DND-41 (cell line): ENCODE results near the gene RAD21L1.

Source experiments
- CTCF ChIP-seq: IDR thresholded peaks from 2 replicates; pipeline ENCODE4 v1.5.1; 2012; ENCODE audit warnings: borderline replicate concordance, low read length, moderate library complexity, mild to moderate bottlenecking; ENCODE audit not compliant: poor library complexity, severe bottlenecking; ENCODE audit errors: extremely low read depth
- EZH2 ChIP-seq: IDR thresholded peaks from 3 replicates; pipeline ENCODE4 v1.6.1; 2012; ENCODE audit warnings: borderline replicate concordance, low read depth, mild to moderate bottlenecking, moderate library complexity, low read length, inconsistent platforms; ENCODE audit not compliant: severe bottlenecking

DNA sequence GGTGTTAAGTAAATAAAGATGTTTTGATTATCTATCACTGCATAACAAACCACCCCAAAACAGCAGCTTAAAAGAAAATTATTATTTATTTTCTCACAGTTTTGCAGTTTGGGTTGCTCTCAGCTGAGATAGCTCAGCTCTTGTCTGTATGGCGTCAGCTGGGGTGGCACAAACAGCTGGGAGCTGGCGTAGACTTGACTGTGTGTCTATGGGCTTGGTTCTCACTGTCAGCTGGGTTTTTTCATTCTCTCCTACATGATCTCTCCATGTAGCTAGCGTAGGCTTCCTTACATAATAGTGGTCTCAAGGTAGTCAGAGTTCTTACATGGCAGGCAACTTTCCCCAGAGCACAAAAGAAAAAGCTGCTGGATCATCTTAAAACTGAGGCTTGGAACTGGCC, 34.5 kb upstream of the RAD21L1 start:
- TF ChIP-seq CTCF = no peak
- TF ChIP-seq EZH2 = no peak
